Trophoblast cell (in vitro differentiated cells and primary cell): ENCODE measurements around the gene CLEC16A.
"Not testable (repeated sequence)": the region's sequence is repeated elsewhere in the genome, so short reads cannot be mapped to it uniquely, and the experiment has no call there.

Experiments
- DNase-seq, 2 donors: peaks; one replicate each; pipeline ENCODE4 v3.0.0-alpha.2; 2016
- H2AFZ ChIP-seq: 2 replicates; pipeline ENCODE4 v1.6.1; 2013; ENCODE audit warnings: low read length, moderate library complexity, mild to moderate bottlenecking; ENCODE audit not compliant: insufficient read depth, poor library complexity
- H2AK5ac ChIP-seq: 2 replicates; pipeline ENCODE4 v1.6.1; 2013; ENCODE audit warnings: mild to moderate bottlenecking, low read length
- H2BK120ac ChIP-seq: 2 replicates; pipeline ENCODE4 v1.6.1; 2013; ENCODE audit warnings: low read length, mild to moderate bottlenecking, moderate library complexity; ENCODE audit not compliant: insufficient read depth, poor library complexity
- H2BK12ac ChIP-seq: 2 replicates; pipeline ENCODE4 v1.6.1; 2013; ENCODE audit warnings: mild to moderate bottlenecking, low read length, moderate library complexity
- H2BK5ac ChIP-seq: 2 replicates; pipeline ENCODE4 v1.6.1; 2013; ENCODE audit warnings: low read length, low read depth, moderate library complexity, mild to moderate bottlenecking; ENCODE audit not compliant: poor library complexity
- H3K14ac ChIP-seq: 2 replicates; pipeline ENCODE4 v1.6.1; 2013; ENCODE audit warnings: mild to moderate bottlenecking, low read length
- H3K18ac ChIP-seq: 2 replicates; pipeline ENCODE4 v1.6.1; 2013; ENCODE audit warnings: mild to moderate bottlenecking, low read length
- H3K23ac ChIP-seq: 2 replicates; pipeline ENCODE4 v1.6.1; 2013; ENCODE audit warnings: low read length
- H3K27ac ChIP-seq: 2 replicates; pipeline ENCODE4 v1.5.1; 2013; ENCODE audit warnings: low read depth, mild to moderate bottlenecking, inconsistent platforms, low read length, moderate library complexity
- H3K27me3 ChIP-seq: 2 replicates; pipeline ENCODE4 v1.6.1; 2013; ENCODE audit warnings: inconsistent platforms, mild to moderate bottlenecking, low read length, moderate library complexity; ENCODE audit not compliant: insufficient read depth
- H3K36me3 ChIP-seq, 2 experiments: 1 replicate in 1 of 2; 2 replicates in 1 of 2; pipeline ENCODE4 v1.6.1; 2013; ENCODE audit warnings: low read length in 2 of 2, mild to moderate bottlenecking in 2 of 2, moderate library complexity in 1 of 2; ENCODE audit not compliant: insufficient read depth in 2 of 2, control insufficient read depth in 1 of 2
- H3K4ac ChIP-seq: 2 replicates; pipeline ENCODE4 v1.6.1; 2013; ENCODE audit warnings: low read depth, mild to moderate bottlenecking, low read length, moderate library complexity
- H3K4me1 ChIP-seq, 2 experiments: 1 replicate in 1 of 2; 2 replicates in 1 of 2; pipeline ENCODE4 v1.6.1; 2013; ENCODE audit warnings: low read length in 2 of 2, mild to moderate bottlenecking in 2 of 2, moderate library complexity in 1 of 2; ENCODE audit not compliant: insufficient read depth in 2 of 2, control insufficient read depth in 1 of 2
- H3K4me2 ChIP-seq: 2 replicates; pipeline ENCODE4 v1.6.1; 2013; ENCODE audit warnings: inconsistent platforms, mild to moderate bottlenecking, low read length, moderate library complexity
- H3K4me3 ChIP-seq: 2 replicates; pipeline ENCODE4 v1.5.1; 2013; ENCODE audit warnings: mild to moderate bottlenecking, low read depth, low read length, inconsistent platforms
- H3K79me1 ChIP-seq: one replicate; pipeline ENCODE4 v1.6.1; 2013; ENCODE audit warnings: low read length
- H3K79me2 ChIP-seq: 2 replicates; pipeline ENCODE4 v1.6.1; 2013; ENCODE audit warnings: low read length, mild to moderate bottlenecking; ENCODE audit not compliant: control insufficient read depth, insufficient read depth, poor library complexity
- H3K9ac ChIP-seq: 2 replicates; pipeline ENCODE4 v1.6.1; 2013; ENCODE audit warnings: mild to moderate bottlenecking, low read length
- H3K9me3 ChIP-seq: 2 replicates; pipeline ENCODE4 v1.6.1; 2013; ENCODE audit warnings: low read depth, mild to moderate bottlenecking, control low read depth, inconsistent platforms, low read length; ENCODE audit not compliant: insufficient read depth
- H4K12ac ChIP-seq: 2 replicates; pipeline ENCODE4 v1.6.1; 2013; ENCODE audit warnings: low read depth, mild to moderate bottlenecking, low read length, moderate library complexity
- H4K8ac ChIP-seq: 2 replicates; pipeline ENCODE4 v1.6.1; 2013; ENCODE audit warnings: low read depth, mild to moderate bottlenecking, low read length, moderate library complexity
- H4K91ac ChIP-seq: one replicate; pipeline ENCODE4 v1.6.1; 2013; ENCODE audit warnings: low read depth, mild to moderate bottlenecking, low read length, moderate library complexity
- WGBS: extraction: QIAGEN DNeasy Blood & Tissue Kit; methylation state at CpG from one replicate; pipeline ENCODE4 v1.1.7; 2013; ENCODE audit warnings: missing lambda C conversion rate; ENCODE audit not compliant: insufficient read length, insufficient coverage; ENCODE audit errors: extremely low coverage; 5-methylcytosine and 5-hydroxymethylcytosine counted together

Gene CLEC16A

GRCh38 chr16:10964891-10965326, 20.5 kb downstream of the CLEC16A start:
- peak overlapping the region; percentile 33 for H3K18ac ChIP-seq
- H3K4ac ChIP-seq = no peak overlapping the region
- no peak overlapping the region for H3K14ac ChIP-seq
- H3K36me3 ChIP-seq = peaks cover 2 to 14% of the 10 kb centered on the region in 2 experiments
- no peak overlapping the region for H4K91ac ChIP-seq
- H3K79me1 ChIP-seq = no peaks in the 10 kb centered on the region
- peaks cover 2 to 10% of the 10 kb centered on the region in 2 experiments for H3K4me1 ChIP-seq
- no peak overlapping the region for H4K12ac ChIP-seq
- peak overlapping the region; percentile 21 for H3K9ac ChIP-seq
- no peak overlapping the region for H3K4me2 ChIP-seq
- H3K27ac ChIP-seq = no peak overlapping the region
- no peak overlapping the region for H2AK5ac ChIP-seq
- no peak for DNase-seq
- H2AFZ ChIP-seq = no peak overlapping the region
- no peak overlapping the region for H2BK5ac ChIP-seq
- H3K79me2 ChIP-seq = no peaks in the 10 kb centered on the region
- no peaks in the 10 kb centered on the region for H3K27me3 ChIP-seq
- H3K23ac ChIP-seq = no peak overlapping the region
- H2BK120ac ChIP-seq = no peak overlapping the region
- no peak overlapping the region for H4K8ac ChIP-seq
- H3K4me3 ChIP-seq = no peak overlapping the region
- no peaks in the 10 kb centered on the region for H3K9me3 ChIP-seq
- no peak overlapping the region for H2BK12ac ChIP-seq
- no CpG with 5 or more reads among the region's 8 CpGs for WGBS

- Histone ChIP-seq H2AFZ (no peak overlapping the region), H2BK5ac (no peak overlapping the region), H4K8ac (no peak overlapping the region), H3K18ac (no peak overlapping the region), H3K4me1 (peaks cover 2 to 10% of the 10 kb centered on the region in 2 experiments), H3K79me1 (no peaks in the 10 kb centered on the region), H3K14ac (no peak overlapping the region), H3K27me3 (no peaks in the 10 kb centered on the region), H3K79me2 (no peaks in the 10 kb centered on the region), H3K9ac (no peak overlapping the region), H3K4me3 (no peak overlapping the region), H3K36me3 (peaks cover 3 to 18% of the 10 kb centered on the region in 2 experiments), H4K12ac (no peak overlapping the region), H4K91ac (no peak overlapping the region), H3K9me3 (no peaks in the 10 kb centered on the region), H2AK5ac (no peak overlapping the region), H2BK12ac (no peak overlapping the region), H3K4me2 (no peak overlapping the region), H3K23ac (no peak overlapping the region), H3K27ac (no peak overlapping the region), H2BK120ac (no peak overlapping the region), H3K4ac (no peak overlapping the region)
- WGBS = no CpG with 5 or more reads among the region's 6 CpGs
- DNase-seq = no peak
Observed at GRCh38 chr16:10965440-10966061, 21.2 kb downstream of the CLEC16A start.

GRCh38 chr16:10966129-10966528, 21.8 kb downstream of the CLEC16A start:
- Histone ChIP-seq H3K27ac (no peak overlapping the region), H3K14ac (no peak overlapping the region), H3K36me3 (peaks cover 6 to 22% of the 10 kb centered on the region in 2 experiments), H4K91ac (no peak overlapping the region), H3K9me3 (no peaks in the 10 kb centered on the region), H3K18ac (no peak overlapping the region), H3K27me3 (no peaks in the 10 kb centered on the region), H2BK120ac (no peak overlapping the region), H2AK5ac (no peak overlapping the region), H2BK5ac (no peak overlapping the region), H2AFZ (no peak overlapping the region), H3K4me2 (no peak overlapping the region), H3K23ac (no peak overlapping the region), H4K8ac (no peak overlapping the region), H3K4me1 (peaks cover 2 to 7% of the 10 kb centered on the region in 2 experiments), H3K4me3 (no peak overlapping the region), H3K79me1 (no peaks in the 10 kb centered on the region), H3K9ac (no peak overlapping the region), H4K12ac (no peak overlapping the region), H2BK12ac (no peak overlapping the region), H3K79me2 (no peaks in the 10 kb centered on the region), H3K4ac (no peak overlapping the region)
- DNase-seq = no peak
- WGBS = no CpG with 5 or more reads among the region's 5 CpGs

- H3K79me1 ChIP-seq, H3K4ac ChIP-seq: not testable (repeated sequence)
- no CpG with 5 or more reads among the region's 4 CpGs for WGBS
Observed at GRCh38 chr16:10966559-10966958, 22.2 kb downstream of the CLEC16A start.

More at GRCh38 chr16:10966559-10966958, 22.2 kb downstream of the CLEC16A start:
- H2AFZ ChIP-seq, H3K4me2 ChIP-seq, H3K18ac ChIP-seq, DNase-seq, H2AK5ac ChIP-seq, H3K23ac ChIP-seq, H3K4me1 ChIP-seq, H3K27ac ChIP-seq, H3K14ac ChIP-seq, H3K27me3 ChIP-seq, H2BK5ac ChIP-seq, H4K91ac ChIP-seq, H2BK12ac ChIP-seq, H3K79me2 ChIP-seq, H3K4me3 ChIP-seq, H4K12ac ChIP-seq, H2BK120ac ChIP-seq, H3K9me3 ChIP-seq, H4K8ac ChIP-seq, H3K9ac ChIP-seq: not testable (repeated sequence)
- peaks cover 8 to 24% of the 10 kb centered on the region in 2 experiments for H3K36me3 ChIP-seq
